Esophagus muscularis mucosa (tissue), 4 donors: ENCODE measurements around the gene SMIM35. TPM values are rescaled to one million over a fixed set of nuclear protein-coding genes. Genes with fewer than 3 reads are reported as not detected.
"Not testable (repeated sequence)": the region's sequence is repeated elsewhere in the genome, so short reads cannot be mapped to it uniquely, and the experiment has no call there.

Experiments used
- DNase-seq: peaks from one replicate; pipeline ENCODE4 v3.0.0-alpha.2; 2017; ENCODE audit errors: extremely low spot score
- H3K27ac ChIP-seq, 4 donors: fragments of 200-600 bp; sonication (generic); replicated peaks in 1 of 4; 1 replicate in 3 of 4; 2 replicates in 1 of 4; pipeline ENCODE4 v1.5.1; 2016 to 2019; ENCODE audit warnings: mild to moderate bottlenecking in 1 of 4
- H3K27me3 ChIP-seq, 4 donors: fragments of 200-600 bp; sonication (generic); one replicate each; pipeline versions ENCODE4 v1.5.1 to v1.6.0; 2016 to 2019
- H3K36me3 ChIP-seq, 4 donors: fragments of 200-600 bp; sonication (generic); one replicate each; pipeline ENCODE4 v1.5.1; 2016 to 2019
- H3K4me1 ChIP-seq, 4 donors: fragments of 200-600 bp; sonication (generic); one replicate each; pipeline ENCODE4 v1.5.1; 2016 to 2019
- H3K4me3 ChIP-seq, 4 donors: fragments of 200-600 bp; sonication (generic); 1 replicate in 2 of 4; 2 replicates in 2 of 4; pipeline ENCODE4 v1.5.1; 2016 to 2019; ENCODE audit warnings: mild to moderate bottlenecking in 4 of 4, moderate library complexity in 1 of 4
- H3K9me3 ChIP-seq, 4 donors: fragments of 200-600 bp; sonication (generic); 1 replicate in 3 of 4; 2 replicates in 1 of 4; pipeline ENCODE4 v1.5.1; 2016 to 2019
- CTCF ChIP-seq, 3 experiments: fragments of 200-600 bp in 2 of 3; fragments of 450-650 bp in 1 of 3; sonication (generic) in 2 of 3; IDR thresholded peaks; one replicate each; pipeline ENCODE4 v1.5.1; 2017 to 2019; ENCODE audit warnings: antibody characterized with exemption in 3 of 3, mild to moderate bottlenecking in 2 of 3, moderate library complexity in 1 of 3
- EP300 ChIP-seq: sonication (generic); formaldehyde crosslinking; IDR thresholded peaks from one replicate; pipeline ENCODE4 v1.6.1; 2017; ENCODE audit warnings: antibody characterized with exemption
- POLR2A ChIP-seq: fragments of 450-650 bp; IDR thresholded peaks from one replicate; pipeline ENCODE4 v1.6.1; 2017; ENCODE audit warnings: antibody characterized with exemption, moderate library complexity, mild to moderate bottlenecking, low read depth
- POLR2AphosphoS5 ChIP-seq, 2 donors: sonication (generic); formaldehyde crosslinking; IDR thresholded peaks; one replicate each; pipeline ENCODE4 v1.6.1; 2017; ENCODE audit warnings: antibody characterized with exemption in 2 of 2
- WGBS: methylation state at CpG from one replicate; pipeline ENCODE4 v1.1.5; 2018; 5-methylcytosine and 5-hydroxymethylcytosine counted together
- intact Hi-C: fragments of 100-400 bp; cut with DNase I; formaldehyde crosslinking; loops from one replicate; pipeline ENCODE4 v1.15.1; 2023
- total RNA-seq, 4 donors: library from RNA; depleted of rRNA; stranded (reverse); fragments of >200 nt; gene quantifications; one replicate each; pipeline versions ENCODE4 v1.1.0 to v1.2.1, GENCODE V29; 2016

The SMIM35 gene
- total RNA-seq, 4 donors from 2014 or later: not detected

GRCh38 chr11:117978991-117979390 is 107.8 kb downstream of the SMIM35 start:
- Histone ChIP-seq H3K9me3 (no peaks in the 10 kb centered on the region), H3K27me3 (peaks cover 0 to 19% (median 2%) of the 10 kb centered on the region in 4 donors), H3K27ac (peak overlapping the region in 1 of 4 donors; percentile 43), H3K4me1 (peaks cover 0 to 10% (median 0%) of the 10 kb centered on the region in 4 donors), H3K4me3 (no peak overlapping the region), H3K36me3 (no peaks in the 10 kb centered on the region)
- intact Hi-C loops: no loop called here
- TF ChIP-seq POLR2A: no peak
- no peak for TF ChIP-seq POLR2AphosphoS5 (IDR thresholded peaks at IDR 0.05)
- TF ChIP-seq EP300: no peak
- no peak for TF ChIP-seq CTCF (IDR thresholded peaks at IDR 0.05)
- peak; percentile 17 for DNase-seq
- 92% methylated on average over 2 of the region's 4 CpGs for WGBS

- intact Hi-C loops, H3K4me1 ChIP-seq, H3K4me3 ChIP-seq, H3K36me3 ChIP-seq, H3K27ac ChIP-seq, H3K9me3 ChIP-seq: not testable (repeated sequence)
- peaks cover 0 to 19% (median 2%) of the 10 kb centered on the region in 4 donors for H3K27me3 ChIP-seq
- WGBS: 100% methylated on average over 1 of the region's 36 CpGs
- peak; percentile 57 for DNase-seq
Measured at GRCh38 chr11:117978291-117978910, 108.4 kb downstream of the SMIM35 start.

- H3K9me3 ChIP-seq, intact Hi-C loops, H3K4me1 ChIP-seq, H3K36me3 ChIP-seq, H3K4me3 ChIP-seq, DNase-seq, H3K27ac ChIP-seq: not testable (repeated sequence)
- WGBS: 92% methylated on average over 20 of the region's 23 CpGs
- H3K27me3 ChIP-seq: peaks cover 0 to 19% (median 2%) of the 10 kb centered on the region in 4 donors
Measured at GRCh38 chr11:117977612-117978264, 109.0 kb downstream of the SMIM35 start.

DNA sequence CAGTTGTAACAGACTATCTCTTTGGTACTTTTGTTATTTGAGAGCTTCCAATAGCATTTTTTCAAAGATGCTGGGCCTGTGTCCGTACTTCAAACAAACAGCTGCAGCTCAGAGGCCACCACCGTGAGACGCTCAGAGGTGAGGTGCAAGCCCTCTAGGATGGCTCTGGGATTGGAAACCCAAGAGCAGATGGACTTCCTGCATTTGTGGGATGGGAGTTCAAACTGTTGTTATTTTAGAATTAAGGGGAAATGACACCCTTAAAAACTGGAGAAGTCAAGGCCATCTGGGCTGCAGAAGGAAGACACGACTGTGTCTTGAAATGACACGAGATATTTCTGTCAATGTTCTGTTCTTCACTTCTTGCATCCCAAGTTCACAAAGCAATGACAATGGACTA is 109.7 kb downstream of the SMIM35 start:
- H3K36me3 ChIP-seq: no peaks in the 10 kb centered on the region
- TF ChIP-seq EP300 (no peak), POLR2A (no peak), POLR2AphosphoS5 (IDR thresholded peaks at IDR 0.05) (no peak), CTCF (IDR thresholded peaks at IDR 0.05) (no peak)
- peaks cover 0 to 10% (median 0%) of the 10 kb centered on the region in 4 donors for H3K4me1 ChIP-seq
- peaks cover 0 to 19% (median 2%) of the 10 kb centered on the region in 4 donors for H3K27me3 ChIP-seq
- intact Hi-C loops: no loop called here
- no peak overlapping the region for H3K4me3 ChIP-seq
- WGBS: 76% methylated on average over 5 of the region's 5 CpGs
- no peak for DNase-seq
- no peak overlapping the region for H3K27ac ChIP-seq
- no peaks in the 10 kb centered on the region for H3K9me3 ChIP-seq

- intact Hi-C loops: no loop called here
- no peaks in the 10 kb centered on the region for H3K9me3 ChIP-seq
- H3K27ac ChIP-seq: no peak overlapping the region
- H3K27me3 ChIP-seq: peaks cover 0 to 19% (median 2%) of the 10 kb centered on the region in 4 donors
- 84% methylated on average over 4 of the region's 4 CpGs for WGBS
- H3K4me3 ChIP-seq: no peak overlapping the region
- TF ChIP-seq EP300 (no peak), POLR2AphosphoS5 (IDR thresholded peaks at IDR 0.05) (no peak), POLR2A (no peak), CTCF (IDR thresholded peaks at IDR 0.05) (no peak)
- H3K36me3 ChIP-seq: no peaks in the 10 kb centered on the region
- H3K4me1 ChIP-seq: peaks cover 0 to 10% (median 0%) of the 10 kb centered on the region in 4 donors
- no peak for DNase-seq
Measured at GRCh38 chr11:117976445-117976844, 110.3 kb downstream of the SMIM35 start.

DNA sequence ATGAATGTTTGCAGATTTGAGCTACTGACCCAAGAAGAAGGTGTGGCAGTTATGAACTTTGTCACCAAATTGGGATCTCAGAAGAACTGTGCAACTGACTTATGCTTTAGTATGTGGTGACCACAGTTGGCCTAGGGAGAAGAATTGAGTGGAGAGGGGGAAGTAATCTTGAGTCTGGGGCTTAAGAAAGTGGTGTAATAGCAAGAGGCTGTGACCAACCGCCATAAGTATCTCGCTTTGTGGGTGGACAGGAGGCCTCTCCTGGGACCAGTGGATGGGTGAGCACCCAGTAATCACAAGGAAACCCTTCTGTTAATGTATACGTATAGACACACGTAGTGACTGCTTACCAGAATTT is 113.3 kb downstream of the SMIM35 start:
- Histone ChIP-seq H3K36me3 (no peaks in the 10 kb centered on the region), H3K4me3 (no peak overlapping the region), H3K4me1 (no peaks in the 10 kb centered on the region), H3K9me3 (no peaks in the 10 kb centered on the region), H3K27ac (no peak overlapping the region), H3K27me3 (peaks cover 0 to 2% (median 0%) of the 10 kb centered on the region in 4 donors)
- TF ChIP-seq EP300 (no peak), CTCF (IDR thresholded peaks at IDR 0.05) (no peak), POLR2A (no peak), POLR2AphosphoS5 (IDR thresholded peaks at IDR 0.05) (no peak)
- WGBS: 52% methylated on average over 4 of the region's 4 CpGs
- intact Hi-C loops: no loop called here
- DNase-seq: peak; percentile 31
